Vagina (tissue), 2 donors: ENCODE measurements around the gene AKR1B15. TPM values are rescaled to one million over a fixed set of nuclear protein-coding genes. Genes with fewer than 3 reads are reported as not detected.

Experiments
- DNase-seq, 2 donors: peaks; one replicate each; pipeline ENCODE4 v3.0.0-alpha.2; 2017; ENCODE audit errors: extremely low spot score in 2 of 2
- H3K27ac ChIP-seq: fragments of 200-600 bp; sonication (generic); one replicate; pipeline ENCODE4 v1.5.1; 2019
- H3K27me3 ChIP-seq: fragments of 200-600 bp; sonication (generic); one replicate; pipeline ENCODE4 v1.5.1; 2019
- H3K36me3 ChIP-seq, 2 donors: fragments of 200-600 bp; sonication (generic); one replicate each; pipeline ENCODE4 v1.5.1; 2017 to 2019
- H3K4me1 ChIP-seq: fragments of 200-600 bp; sonication (generic); one replicate; pipeline ENCODE4 v1.5.1; 2019
- H3K4me3 ChIP-seq, 2 donors: fragments of 200-600 bp; sonication (generic); 1 replicate in 1 of 2; 2 replicates in 1 of 2; pipeline ENCODE4 v1.5.1; 2016 to 2019
- H3K9me3 ChIP-seq: fragments of 200-600 bp; sonication (generic); one replicate; pipeline ENCODE4 v1.5.1; 2019
- CTCF ChIP-seq, 3 experiments: fragments of 450-650 bp in 2 of 3; fragments of 200-600 bp in 1 of 3; sonication (generic) in 1 of 3; IDR thresholded peaks; one replicate each; pipeline ENCODE4 v1.5.1; 2017 to 2019; ENCODE audit warnings: antibody characterized with exemption in 3 of 3, mild to moderate bottlenecking in 2 of 3, moderate library complexity in 2 of 3
- POLR2A ChIP-seq, 2 donors: fragments of 450-650 bp; IDR thresholded peaks; one replicate each; pipeline ENCODE4 v1.6.1; 2017; ENCODE audit warnings: antibody characterized with exemption in 2 of 2, mild to moderate bottlenecking in 2 of 2, moderate library complexity in 2 of 2
- POLR2AphosphoS5 ChIP-seq, 2 donors: sonication (generic); formaldehyde crosslinking; IDR thresholded peaks; one replicate each; pipeline ENCODE4 v1.9.0; 2017; ENCODE audit warnings: antibody characterized with exemption in 2 of 2, mild to moderate bottlenecking in 2 of 2, low read depth in 1 of 2; ENCODE audit not compliant: insufficient read depth in 1 of 2
- intact Hi-C: fragments of 100-400 bp; cut with DNase I; formaldehyde crosslinking; loops from one replicate; pipeline ENCODE4 v1.15.1; 2023
- total RNA-seq: library from RNA; depleted of rRNA; stranded (reverse); fragments of >200 nt; gene quantifications from one replicate; pipeline ENCODE4 v1.2.3, GENCODE V29; 2016

The AKR1B15 gene
- total RNA-seq, 1 donor from 2014 or later: 11.5 TPM

- Histone ChIP-seq H3K9me3 (no peaks in the 10 kb centered on the region), H3K4me1 (no peaks in the 10 kb centered on the region), H3K4me3 (no peak overlapping the region), H3K27me3 (no peaks in the 10 kb centered on the region), H3K36me3 (no peaks in the 10 kb centered on the region), H3K27ac (no peak overlapping the region)
- no peak for TF ChIP-seq POLR2AphosphoS5 (IDR thresholded peaks at IDR 0.05; ENCODE audit: insufficient read depth in 1 of 2, low read depth in 1 of 2)
- intact Hi-C loops: no loop called here
- no peak for DNase-seq
Observed at GRCh38 chr7:134509010-134509409, 39.9 kb upstream of the AKR1B15 start.

GRCh38 chr7:134510646-134511045 lies 38.3 kb upstream of the AKR1B15 start:
- no peak for DNase-seq
- Histone ChIP-seq H3K27ac (no peak overlapping the region), H3K4me3 (no peak overlapping the region), H3K36me3 (no peaks in the 10 kb centered on the region), H3K4me1 (peaks cover 13% of the 10 kb centered on the region), H3K27me3 (no peaks in the 10 kb centered on the region), H3K9me3 (no peaks in the 10 kb centered on the region)
- intact Hi-C loops: loop anchor here (10.0 kb wide), 1 partner anchor 76 kb away; no protein-coding TSS in a partner anchor
- TF ChIP-seq POLR2A (IDR thresholded peaks at IDR 0.05) (no peak), CTCF (IDR thresholded peaks at IDR 0.05) (no peak), POLR2AphosphoS5 (IDR thresholded peaks at IDR 0.05; ENCODE audit: insufficient read depth in 1 of 2, low read depth in 1 of 2) (no peak)

- Histone ChIP-seq H3K27ac (no peak overlapping the region), H3K4me1 (peaks cover 19% of the 10 kb centered on the region), H3K9me3 (no peaks in the 10 kb centered on the region), H3K4me3 (no peak overlapping the region), H3K27me3 (no peaks in the 10 kb centered on the region), H3K36me3 (no peaks in the 10 kb centered on the region)
- no peak for TF ChIP-seq POLR2A (IDR thresholded peaks at IDR 0.05)
- TF ChIP-seq POLR2AphosphoS5 (IDR thresholded peaks at IDR 0.05; ENCODE audit: insufficient read depth in 1 of 2, low read depth in 1 of 2): no peak
- TF ChIP-seq CTCF (IDR thresholded peaks at IDR 0.05): no peak
- no peak for DNase-seq
- intact Hi-C loops: loop anchor here (10.0 kb wide), 1 partner anchor 77 kb away; no protein-coding TSS in a partner anchor
Observed at GRCh38 chr7:134512271-134512670, 36.6 kb upstream of the AKR1B15 start.

- H3K27me3 ChIP-seq: no peaks in the 10 kb centered on the region
- intact Hi-C loops: loop anchor here (10.0 kb wide), 1 partner anchor 78 kb away; no protein-coding TSS in a partner anchor
- no peaks in the 10 kb centered on the region for H3K9me3 ChIP-seq
- TF ChIP-seq CTCF (IDR thresholded peaks at IDR 0.05) (peak; percentile 35 to 55 (median 44)), POLR2AphosphoS5 (IDR thresholded peaks at IDR 0.05; ENCODE audit: insufficient read depth in 1 of 2, low read depth in 1 of 2) (no peak), POLR2A (IDR thresholded peaks at IDR 0.05) (no peak)
- no peak overlapping the region for H3K4me3 ChIP-seq
- no peaks in the 10 kb centered on the region for H3K36me3 ChIP-seq
- no peak overlapping the region for H3K27ac ChIP-seq
- DNase-seq: no peak
- peaks cover 19% of the 10 kb centered on the region for H3K4me1 ChIP-seq
Observed at GRCh38 chr7:134513169-134513752, 35.6 kb upstream of the AKR1B15 start.

- Histone ChIP-seq H3K9me3 (no peaks in the 10 kb centered on the region), H3K27me3 (no peaks in the 10 kb centered on the region), H3K4me3 (no peak overlapping the region), H3K36me3 (no peaks in the 10 kb centered on the region), H3K4me1 (peaks cover 19% of the 10 kb centered on the region), H3K27ac (no peak overlapping the region)
- DNase-seq: no peak
- TF ChIP-seq CTCF (IDR thresholded peaks at IDR 0.05) (no peak), POLR2AphosphoS5 (IDR thresholded peaks at IDR 0.05; ENCODE audit: insufficient read depth in 1 of 2, low read depth in 1 of 2) (no peak), POLR2A (IDR thresholded peaks at IDR 0.05) (no peak)
- intact Hi-C loops: loop anchor here (10.0 kb wide), 1 partner anchor 79 kb away; no protein-coding TSS in a partner anchor
Observed at GRCh38 chr7:134514106-134514505, 34.8 kb upstream of the AKR1B15 start.
